Stimulated activated CD4-positive, alpha-beta T cell treated with anti-CD3 and anti-CD28 coated beads, TNF-alpha, amount 100 ng/mL, for 24 hours (primary cell): Measurements from ENCODE around the gene PACS1.
"Not testable (repeated sequence)": the region's sequence is repeated elsewhere in the genome, so short reads cannot be mapped to it uniquely, and the experiment has no call there.

Experiments
- DNase-seq, 3 experiments: peaks; one replicate each; pipeline ENCODE4 v3.0.0-alpha.2; 2020; ENCODE audit warnings: low read depth in 3 of 3

Gene PACS1

GRCh38 chr11:66076561-66076960, 6.5 kb downstream of the PACS1 start:
- no peak for DNase-seq

GRCh38 chr11:66077927-66078326, 7.9 kb downstream of the PACS1 start:
- no peak for DNase-seq

- DNase-seq = not testable (repeated sequence)
These were observed 8.9 kb downstream of the PACS1 start for GRCh38 chr11:66078949-66079348.

GRCh38 chr11:66080055-66080817, 10.2 kb downstream of the PACS1 start:
- peak in 2 of 3 experiments; percentile 57 to 60 for DNase-seq

- DNase-seq = peak in 1 of 3 experiments; percentile 55
These were observed 11.4 kb downstream of the PACS1 start for GRCh38 chr11:66081505-66081904.

GRCh38 chr11:66082946-66083698, 13.1 kb downstream of the PACS1 start:
- DNase-seq = no peak

- no peak for DNase-seq
These were observed 13.7 kb downstream of the PACS1 start for GRCh38 chr11:66083767-66084166.

- DNase-seq = no peak
These were observed 14.9 kb downstream of the PACS1 start for GRCh38 chr11:66084821-66085475.

- DNase-seq = no peak
These were observed 17.3 kb downstream of the PACS1 start for GRCh38 chr11:66087148-66087908.

- no peak for DNase-seq
These were observed 19.0 kb downstream of the PACS1 start for GRCh38 chr11:66089067-66089466.

- DNase-seq = no peak
These were observed 20.2 kb downstream of the PACS1 start for GRCh38 chr11:66090288-66090687.

- not testable (repeated sequence) for DNase-seq
These were observed 22.1 kb downstream of the PACS1 start for GRCh38 chr11:66092125-66092524.

- not testable (repeated sequence) for DNase-seq
These were observed 29.7 kb downstream of the PACS1 start for GRCh38 chr11:66099746-66100145.

- DNase-seq = peak; percentile 22 to 61 (median 26)
These were observed 30.4 kb downstream of the PACS1 start for GRCh38 chr11:66100272-66101065.

- DNase-seq = no peak
These were observed 31.0 kb downstream of the PACS1 start for GRCh38 chr11:66101066-66101464.

GRCh38 chr11:66104057-66104638, 34.1 kb downstream of the PACS1 start:
- no peak for DNase-seq

GRCh38 chr11:66106786-66107599, 36.9 kb downstream of the PACS1 start:
- DNase-seq = peak in 1 of 3 experiments; percentile 23

- no peak for DNase-seq
These were observed 37.8 kb downstream of the PACS1 start for GRCh38 chr11:66107600-66108510.

- DNase-seq = no peak
These were observed 39.2 kb downstream of the PACS1 start for GRCh38 chr11:66109294-66109693.
